GM10266 (cell line): ENCODE data around the gene TCAIM.

ENCODE experiments used
- DNase-seq: peaks from one replicate; pipeline ENCODE4 v3.0.0; 2012; ENCODE audit errors: extremely low spot score
- CTCF ChIP-seq: IDR thresholded peaks from 2 replicates; pipeline ENCODE4 v1.5.1; 2012; ENCODE audit warnings: mild to moderate bottlenecking, low read depth; ENCODE audit not compliant: control insufficient read depth, insufficient read depth; ENCODE audit errors: missing control alignments

Gene TCAIM

GRCh38 chr3:44398853-44399252, 60.3 kb downstream of the TCAIM start:
- no peak for DNase-seq
- TF ChIP-seq CTCF, result no peak

- no peak for DNase-seq
- no peak for TF ChIP-seq CTCF
Measured at GRCh38 chr3:44400771-44401170, 62.2 kb downstream of the TCAIM start.

GRCh38 chr3:44402548-44402947, 64.0 kb downstream of the TCAIM start:
- TF ChIP-seq CTCF, result no peak
- DNase-seq, result no peak

DNA sequence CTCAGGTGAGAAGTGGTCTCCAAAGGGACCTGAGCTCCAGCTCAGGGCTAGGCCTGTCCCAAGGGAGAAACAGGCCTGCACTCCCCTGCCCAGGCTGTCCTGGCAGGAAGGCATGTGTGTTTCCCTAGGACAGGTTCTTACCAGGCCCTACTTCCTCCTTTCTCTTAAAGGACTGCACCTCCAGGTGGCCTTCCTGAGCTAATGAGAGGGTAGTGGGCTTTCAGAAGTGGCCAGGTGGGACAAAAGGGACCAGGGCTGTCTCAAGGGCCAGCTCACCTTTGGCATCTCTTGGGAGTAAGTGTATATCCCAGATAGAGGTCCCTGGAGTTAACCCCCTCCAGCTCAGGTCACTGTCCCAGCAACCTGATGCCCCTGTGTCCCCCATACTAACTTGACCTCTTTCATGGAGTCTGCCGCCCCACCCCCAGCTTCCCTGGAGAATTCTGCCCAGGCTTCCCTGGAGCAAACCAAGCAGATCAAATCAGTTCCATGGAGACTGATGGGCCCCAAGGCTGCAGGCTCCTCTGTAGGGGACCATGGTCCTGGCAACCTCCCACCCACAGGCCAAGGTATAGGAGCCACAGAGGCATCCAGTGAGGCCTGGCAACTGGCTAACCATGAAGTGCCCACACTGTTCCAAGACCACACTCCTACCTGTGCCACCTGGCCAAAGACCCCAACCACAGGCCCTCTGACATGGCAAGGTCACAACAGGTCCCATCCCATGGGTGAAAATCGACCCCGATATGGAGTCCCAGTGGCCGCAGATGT, 71.3 kb downstream of the TCAIM start:
- no peak for TF ChIP-seq CTCF
- no peak for DNase-seq

GRCh38 chr3:44411031-44411645, 72.6 kb downstream of the TCAIM start:
- no peak for DNase-seq
- no peak for TF ChIP-seq CTCF

- no peak for DNase-seq
- no peak for TF ChIP-seq CTCF
Measured at GRCh38 chr3:44412365-44412764, 73.8 kb downstream of the TCAIM start.

DNA sequence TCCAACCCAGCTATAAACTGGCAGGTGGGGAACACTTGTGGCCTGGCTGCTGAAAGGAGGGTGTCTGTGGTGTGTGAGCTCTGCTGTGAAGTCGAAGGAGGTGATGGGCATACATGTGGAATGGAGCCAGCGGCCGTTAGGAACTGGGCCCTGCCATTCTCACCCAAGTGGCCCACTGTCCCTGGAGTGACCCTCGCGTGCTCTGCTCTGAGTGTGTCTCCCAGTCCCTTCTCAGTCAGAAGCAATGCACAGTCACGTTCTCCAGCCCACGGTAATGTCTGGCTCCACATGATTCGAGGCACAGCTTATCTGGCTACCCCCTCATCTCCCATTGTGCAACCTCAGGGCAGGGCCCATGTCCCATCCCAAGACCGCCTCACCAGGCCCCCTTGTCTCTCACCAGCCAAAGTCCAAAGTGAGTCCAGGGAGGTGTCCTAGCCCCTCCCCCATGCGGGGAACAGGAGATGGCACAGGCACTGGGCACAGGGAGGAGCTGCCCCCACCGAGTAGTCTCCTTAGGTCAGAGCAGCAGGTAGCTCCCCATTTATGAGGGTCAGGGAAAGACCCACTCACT, 76.0 kb downstream of the TCAIM start:
- TF ChIP-seq CTCF, result no peak
- DNase-seq, result no peak
